ENCODE measurements around the gene KCNAB1. TPM values are rescaled to one million over a fixed set of nuclear protein-coding genes. Genes with fewer than 3 reads are reported as not detected.

The KCNAB1 gene
- total RNA-seq, 1 donor from 2014 or later, result 2.1 TPM

DNA sequence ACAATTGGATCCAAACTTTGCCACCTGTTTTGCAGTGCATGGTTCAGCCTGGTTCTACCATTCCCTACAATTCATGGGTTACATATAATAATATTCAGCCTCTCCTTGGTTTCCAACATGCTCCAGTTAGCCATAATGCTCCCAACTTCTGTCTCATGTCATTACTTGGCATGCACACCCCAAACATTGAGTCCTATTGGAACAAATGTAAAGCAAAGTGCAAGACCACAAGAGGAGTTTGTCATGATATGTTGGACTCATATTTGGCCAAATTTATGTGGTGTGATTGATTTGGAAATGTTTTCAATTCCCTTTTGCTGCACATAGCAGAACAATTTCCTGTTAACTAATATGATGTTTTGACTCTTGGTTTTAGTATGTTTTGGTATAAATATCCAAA is 50.2 kb downstream of the KCNAB1 start:
- Mint-ChIP-seq H3K4me3 (ENCODE audit: low read depth) (no peak overlapping the region), H3K36me3 (ENCODE audit: insufficient read depth) (no peaks in the 10 kb centered on the region), H3K4me1 (ENCODE audit: low read depth) (no peaks in the 10 kb centered on the region), H3K27me3 (peaks cover 16% of the 10 kb centered on the region), H3K9me3 (ENCODE audit: low read depth) (no peaks in the 10 kb centered on the region), H3K27ac (no peak overlapping the region)
- TF ChIP-seq, protein P1, sequence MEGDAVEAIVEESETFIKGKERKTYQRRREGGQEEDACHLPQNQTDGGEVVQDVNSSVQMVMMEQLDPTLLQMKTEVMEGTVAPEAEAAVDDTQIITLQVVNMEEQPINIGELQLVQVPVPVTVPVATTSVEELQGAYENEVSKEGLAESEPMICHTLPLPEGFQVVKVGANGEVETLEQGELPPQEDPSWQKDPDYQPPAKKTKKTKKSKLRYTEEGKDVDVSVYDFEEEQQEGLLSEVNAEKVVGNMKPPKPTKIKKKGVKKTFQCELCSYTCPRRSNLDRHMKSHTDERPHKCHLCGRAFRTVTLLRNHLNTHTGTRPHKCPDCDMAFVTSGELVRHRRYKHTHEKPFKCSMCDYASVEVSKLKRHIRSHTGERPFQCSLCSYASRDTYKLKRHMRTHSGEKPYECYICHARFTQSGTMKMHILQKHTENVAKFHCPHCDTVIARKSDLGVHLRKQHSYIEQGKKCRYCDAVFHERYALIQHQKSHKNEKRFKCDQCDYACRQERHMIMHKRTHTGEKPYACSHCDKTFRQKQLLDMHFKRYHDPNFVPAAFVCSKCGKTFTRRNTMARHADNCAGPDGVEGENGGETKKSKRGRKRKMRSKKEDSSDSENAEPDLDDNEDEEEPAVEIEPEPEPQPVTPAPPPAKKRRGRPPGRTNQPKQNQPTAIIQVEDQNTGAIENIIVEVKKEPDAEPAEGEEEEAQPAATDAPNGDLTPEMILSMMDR (IDR thresholded peaks at IDR 0.05; ENCODE audit: unreplicated experiment), result no peak
- DNase-seq (ENCODE audit: low spot score, unreplicated experiment), result no peak

DNA sequence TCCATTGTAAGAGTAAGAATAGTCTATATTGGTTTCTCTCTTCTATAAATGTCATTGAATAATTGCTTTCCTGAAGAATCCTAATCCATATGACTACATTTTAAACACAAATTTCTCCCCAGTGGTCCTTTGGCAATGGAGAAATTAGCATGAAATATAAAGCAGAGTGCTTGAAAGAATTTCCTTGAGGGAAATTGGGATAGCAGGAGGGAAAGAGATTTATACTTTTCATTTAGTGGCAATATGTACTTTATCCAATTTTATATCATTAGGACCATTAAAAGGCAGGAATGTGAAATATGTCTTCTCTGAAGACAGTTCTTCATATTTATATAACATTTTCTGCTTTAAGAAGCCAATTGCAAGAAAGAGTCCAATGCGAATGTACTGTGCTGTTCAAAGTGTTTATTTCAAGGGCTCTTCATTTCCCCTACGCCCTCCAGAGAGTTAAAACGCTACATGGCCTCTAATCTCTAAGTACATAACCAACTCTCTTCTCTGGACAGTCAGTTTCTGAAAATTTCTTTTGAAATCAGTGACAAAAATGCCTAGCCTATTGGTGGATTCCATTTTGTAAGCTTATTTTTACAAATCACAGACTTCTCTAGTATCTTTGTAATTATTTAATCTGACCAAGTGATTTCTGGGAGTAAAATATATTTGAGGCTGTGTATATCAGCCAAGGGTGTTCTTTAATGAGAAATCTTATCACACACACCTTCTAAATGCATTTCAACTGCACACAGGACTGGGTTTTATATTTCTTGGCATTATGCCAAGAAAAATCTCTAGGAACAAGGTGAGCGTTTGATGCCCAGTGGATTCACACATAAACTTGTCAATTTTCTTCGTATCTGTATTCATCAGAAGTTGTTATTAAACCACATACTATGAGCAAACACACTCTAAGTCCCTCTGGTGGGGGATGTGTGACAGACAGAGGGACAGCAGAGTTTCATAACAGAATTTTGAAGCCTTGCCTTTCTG is 51.2 kb downstream of the KCNAB1 start:
- H3K4me1 Mint-ChIP-seq (ENCODE audit: low read depth), result no peaks in the 10 kb centered on the region
- no peak overlapping the region for H3K27ac Mint-ChIP-seq
- no peak overlapping the region for H3K4me3 Mint-ChIP-seq (ENCODE audit: low read depth)
- no peaks in the 10 kb centered on the region for H3K9me3 Mint-ChIP-seq (ENCODE audit: low read depth)
- H3K27me3 Mint-ChIP-seq, result peaks cover 11% of the 10 kb centered on the region
- no peaks in the 10 kb centered on the region for H3K36me3 Mint-ChIP-seq (ENCODE audit: insufficient read depth)
- TF ChIP-seq, protein P1 (IDR thresholded peaks at IDR 0.05; ENCODE audit: unreplicated experiment), result no peak
- no peak for DNase-seq (ENCODE audit: low spot score, unreplicated experiment)

DNA sequence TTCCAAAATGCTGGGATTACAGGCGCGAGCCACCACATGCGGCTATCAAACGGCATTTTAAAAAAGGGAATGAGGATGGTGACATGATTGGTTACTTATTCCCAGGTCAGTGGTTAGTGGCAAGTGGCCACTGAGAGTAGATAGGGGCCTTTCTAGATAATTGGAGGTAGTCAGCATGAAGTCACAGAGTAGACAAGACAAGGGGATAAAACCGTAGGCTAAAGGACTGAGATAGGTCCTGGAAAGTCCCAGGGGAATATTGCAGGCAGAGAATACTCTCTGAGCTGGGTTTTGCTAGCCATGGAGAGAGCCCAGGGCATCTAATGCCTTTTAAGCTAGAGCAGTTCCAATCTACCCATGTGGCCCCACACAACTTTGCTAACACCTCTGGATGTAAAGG is 52.2 kb downstream of the KCNAB1 start:
- Mint-ChIP-seq H3K36me3 (ENCODE audit: insufficient read depth) (no peaks in the 10 kb centered on the region), H3K4me1 (ENCODE audit: low read depth) (no peaks in the 10 kb centered on the region), H3K9me3 (ENCODE audit: low read depth) (no peaks in the 10 kb centered on the region), H3K27ac (no peak overlapping the region), H3K4me3 (ENCODE audit: low read depth) (no peak overlapping the region), H3K27me3 (peaks cover 3% of the 10 kb centered on the region)
- TF ChIP-seq, protein P1 (IDR thresholded peaks at IDR 0.05; ENCODE audit: unreplicated experiment), result no peak
- no peak for DNase-seq (ENCODE audit: low spot score, unreplicated experiment)

DNA sequence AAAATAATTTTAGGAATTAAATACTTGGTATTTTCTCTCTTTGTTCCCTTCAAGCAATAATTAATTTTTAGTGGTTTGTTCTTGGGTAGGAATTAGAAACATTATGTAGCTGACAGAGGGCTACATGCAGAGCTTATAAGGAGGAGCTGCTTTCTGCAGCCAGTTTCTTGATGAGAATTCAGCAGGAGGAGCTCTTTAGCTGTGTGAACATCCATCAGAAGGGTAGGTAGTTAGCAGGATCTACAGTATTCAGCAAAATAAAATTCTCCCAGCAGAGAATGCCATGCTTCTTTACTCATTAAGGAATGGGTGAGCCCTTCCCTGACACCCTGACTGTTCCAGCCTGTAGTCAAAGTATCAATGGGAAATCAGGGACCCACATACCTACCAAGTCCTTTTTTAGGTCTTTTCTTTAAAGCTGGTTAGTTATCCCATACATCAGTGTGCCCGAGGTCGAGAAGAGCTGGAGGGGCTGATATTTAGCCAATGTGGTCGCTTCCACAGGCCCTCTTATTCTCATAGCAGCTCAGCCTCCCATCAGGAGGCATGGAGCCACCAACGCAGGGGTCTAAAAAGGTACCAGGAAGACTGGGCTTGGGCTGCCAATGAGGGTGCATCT is 54.0 kb downstream of the KCNAB1 start:
- Mint-ChIP-seq H3K4me3 (ENCODE audit: low read depth) (no peak overlapping the region), H3K9me3 (ENCODE audit: low read depth) (no peaks in the 10 kb centered on the region), H3K27ac (no peak overlapping the region), H3K4me1 (ENCODE audit: low read depth) (no peaks in the 10 kb centered on the region), H3K36me3 (ENCODE audit: insufficient read depth) (no peaks in the 10 kb centered on the region), H3K27me3 (peaks cover 3% of the 10 kb centered on the region)
- no peak for DNase-seq (ENCODE audit: low spot score, unreplicated experiment)
- TF ChIP-seq, protein P1 (IDR thresholded peaks at IDR 0.05; ENCODE audit: unreplicated experiment), result peak; percentile 45

DNA sequence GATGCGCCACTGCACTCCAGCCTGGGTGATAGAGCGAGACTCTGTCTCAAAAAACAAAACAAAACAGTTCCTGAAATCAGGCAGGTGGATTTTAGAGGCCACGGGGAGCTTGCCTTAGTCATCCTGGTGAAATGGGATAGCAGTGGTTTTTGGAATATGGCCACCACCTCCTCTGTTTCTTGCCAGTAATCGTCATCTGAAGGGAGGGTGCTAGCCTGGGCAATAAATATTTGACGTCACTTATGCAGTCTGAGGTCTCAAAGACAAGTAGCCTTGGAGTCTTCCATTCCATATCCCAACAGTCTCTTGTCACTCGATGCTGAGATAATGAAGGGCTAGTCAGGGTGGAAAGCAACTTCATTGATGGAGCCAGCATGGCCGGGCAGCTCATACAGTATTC is 55.2 kb downstream of the KCNAB1 start:
- TF ChIP-seq, protein P1 (IDR thresholded peaks at IDR 0.05; ENCODE audit: unreplicated experiment), result no peak
- Mint-ChIP-seq H3K36me3 (ENCODE audit: insufficient read depth) (no peaks in the 10 kb centered on the region), H3K9me3 (ENCODE audit: low read depth) (no peaks in the 10 kb centered on the region), H3K27me3 (peaks cover 3% of the 10 kb centered on the region), H3K4me3 (ENCODE audit: low read depth) (no peak overlapping the region), H3K27ac (no peak overlapping the region), H3K4me1 (ENCODE audit: low read depth) (no peaks in the 10 kb centered on the region)
- no peak for DNase-seq (ENCODE audit: low spot score, unreplicated experiment)

Measured in progenitor cell of endocrine pancreas (in vitro differentiated cells).